ENCODE data around the gene RCC1.
"Not testable (repeated sequence)": the region's sequence is repeated elsewhere in the genome, so short reads cannot be mapped to it uniquely, and the experiment has no call there.

The RCC1 gene

GRCh38 chr1:28538286-28538685 is 32.4 kb downstream of the RCC1 start:
- H3K27ac Mint-ChIP-seq, result peak overlapping the region; percentile 41 to 64
- no peaks in the 10 kb centered on the region for H3K4me1 Mint-ChIP-seq (ENCODE audit: low read depth in 2 of 2)
- H3K4me3 Mint-ChIP-seq, result no peak overlapping the region
- DNase-seq (no peak), ATAC-seq (replicated peaks) (no peak)
- no peaks in the 10 kb centered on the region for H3K27me3 Mint-ChIP-seq
- H3K36me3 Mint-ChIP-seq (ENCODE audit: insufficient read depth), result peaks cover 20% of the 10 kb centered on the region
- H3K9me3 Mint-ChIP-seq, result no peaks in the 10 kb centered on the region

- DNase-seq, result no peak
- Mint-ChIP-seq H3K27ac (no peak overlapping the region), H3K4me3 (no peak overlapping the region), H3K27me3 (no peaks in the 10 kb centered on the region), H3K36me3 (ENCODE audit: insufficient read depth) (peaks cover 12% of the 10 kb centered on the region), H3K4me1 (ENCODE audit: low read depth in 2 of 2) (no peaks in the 10 kb centered on the region), H3K9me3 (no peaks in the 10 kb centered on the region)
- no peak for ATAC-seq (replicated peaks)
Measured at GRCh38 chr1:28540651-28541050, 34.8 kb downstream of the RCC1 start.

GRCh38 chr1:28541414-28542015 is 35.7 kb downstream of the RCC1 start:
- not testable (repeated sequence) for H3K9me3 Mint-ChIP-seq; H3K27me3 Mint-ChIP-seq; H3K4me1 Mint-ChIP-seq (ENCODE audit: low read depth in 2 of 2); ATAC-seq (replicated peaks); DNase-seq; H3K27ac Mint-ChIP-seq; H3K36me3 Mint-ChIP-seq (ENCODE audit: insufficient read depth); H3K4me3 Mint-ChIP-seq

- no peak for ATAC-seq (replicated peaks)
- H3K27me3 Mint-ChIP-seq, result no peaks in the 10 kb centered on the region
- DNase-seq, result no peak
- H3K36me3 Mint-ChIP-seq (ENCODE audit: insufficient read depth), result peaks cover 6% of the 10 kb centered on the region
- H3K4me3 Mint-ChIP-seq, result no peak overlapping the region
- H3K4me1 Mint-ChIP-seq (ENCODE audit: low read depth in 2 of 2), result no peaks in the 10 kb centered on the region
- H3K9me3 Mint-ChIP-seq, result no peaks in the 10 kb centered on the region
- H3K27ac Mint-ChIP-seq, result no peak overlapping the region
Measured at GRCh38 chr1:28545246-28545628, 39.4 kb downstream of the RCC1 start.

- Mint-ChIP-seq H3K9me3 (no peaks in the 10 kb centered on the region), H3K27ac (no peak overlapping the region), H3K36me3 (ENCODE audit: insufficient read depth) (peaks cover 17% of the 10 kb centered on the region), H3K4me1 (ENCODE audit: low read depth in 2 of 2) (peaks cover 4 to 8% of the 10 kb centered on the region in 2 donors), H3K4me3 (no peak overlapping the region), H3K27me3 (no peaks in the 10 kb centered on the region)
- DNase-seq (no peak), ATAC-seq (replicated peaks) (no peak)
Measured at GRCh38 chr1:28548318-28548717, 42.5 kb downstream of the RCC1 start.

GRCh38 chr1:28551381-28551780 is 45.5 kb downstream of the RCC1 start:
- DNase-seq (no peak), ATAC-seq (replicated peaks) (no peak)
- peaks cover 6 to 23% of the 10 kb centered on the region in 2 donors for H3K4me1 Mint-ChIP-seq (ENCODE audit: low read depth in 2 of 2)
- H3K36me3 Mint-ChIP-seq (ENCODE audit: insufficient read depth), result peaks cover 40% of the 10 kb centered on the region
- no peaks in the 10 kb centered on the region for H3K27me3 Mint-ChIP-seq
- no peaks in the 10 kb centered on the region for H3K9me3 Mint-ChIP-seq
- H3K27ac Mint-ChIP-seq, result peak overlapping the region in 1 of 2 donors; percentile 95
- peak overlapping the region in 1 of 2 donors; percentile 96 for H3K4me3 Mint-ChIP-seq

GRCh38 chr1:28552758-28553663 is 47.2 kb downstream of the RCC1 start, which contains the start of gene TRNAU1AP:
Gene TRNAU1AP (plus strand): TSS chr1:28553085. CDS start chr1:28553111, 26 bp downstream.
- H3K27ac Mint-ChIP-seq, result peak within 1 kb of the TSS; percentile 95 to 97
- DNase-seq (peak; percentile 97 to 98 (median 98)), ATAC-seq (replicated peaks) (peak; percentile 94)
- H3K4me1 Mint-ChIP-seq (ENCODE audit: low read depth in 2 of 2), result peaks cover 6 to 23% of the 10 kb centered on the region in 2 donors
- H3K9me3 Mint-ChIP-seq, result no peaks in the 10 kb centered on the region
- no peaks in the 10 kb centered on the region for H3K27me3 Mint-ChIP-seq
- H3K4me3 Mint-ChIP-seq, result peak within 1 kb of the TSS; percentile 91 to 96
- peaks cover 53% of the 10 kb centered on the region for H3K36me3 Mint-ChIP-seq (ENCODE audit: insufficient read depth)

GRCh38 chr1:28560886-28561285 is 55.0 kb downstream of the RCC1 start:
- ATAC-seq (replicated peaks) (no peak), DNase-seq (no peak)
- Mint-ChIP-seq H3K27ac (no peak overlapping the region), H3K27me3 (no peaks in the 10 kb centered on the region), H3K4me3 (no peak overlapping the region), H3K9me3 (no peaks in the 10 kb centered on the region), H3K36me3 (ENCODE audit: insufficient read depth) (peaks cover 98% of the 10 kb centered on the region), H3K4me1 (ENCODE audit: low read depth in 2 of 2) (no peaks in the 10 kb centered on the region)

GRCh38 chr1:28564310-28564709 is 58.5 kb downstream of the RCC1 start:
- no peaks in the 10 kb centered on the region for H3K9me3 Mint-ChIP-seq
- H3K4me1 Mint-ChIP-seq (ENCODE audit: low read depth in 2 of 2), result no peaks in the 10 kb centered on the region
- H3K4me3 Mint-ChIP-seq, result no peak overlapping the region
- peaks cover 96% of the 10 kb centered on the region for H3K36me3 Mint-ChIP-seq (ENCODE audit: insufficient read depth)
- no peak overlapping the region for H3K27ac Mint-ChIP-seq
- ATAC-seq (replicated peaks) (no peak), DNase-seq (no peak)
- H3K27me3 Mint-ChIP-seq, result no peaks in the 10 kb centered on the region

GRCh38 chr1:28565040-28565439 is 59.2 kb downstream of the RCC1 start:
- Mint-ChIP-seq H3K9me3 (no peaks in the 10 kb centered on the region), H3K4me1 (ENCODE audit: low read depth in 2 of 2) (no peaks in the 10 kb centered on the region), H3K36me3 (ENCODE audit: insufficient read depth) (peaks cover 96% of the 10 kb centered on the region), H3K27ac (peak overlapping the region in 1 of 2 donors; percentile 20), H3K27me3 (no peaks in the 10 kb centered on the region), H3K4me3 (no peak overlapping the region)
- ATAC-seq (replicated peaks) (no peak), DNase-seq (no peak)

GRCh38 chr1:28565726-28566125 is 59.9 kb downstream of the RCC1 start:
- DNase-seq, result no peak

GRCh38 chr1:28566931-28567330 is 61.1 kb downstream of the RCC1 start:
- no peak overlapping the region for H3K27ac Mint-ChIP-seq
- DNase-seq (no peak), ATAC-seq (replicated peaks) (no peak)
- peaks cover 90% of the 10 kb centered on the region for H3K36me3 Mint-ChIP-seq (ENCODE audit: insufficient read depth)
- H3K4me1 Mint-ChIP-seq (ENCODE audit: low read depth in 2 of 2), result no peaks in the 10 kb centered on the region
- no peak overlapping the region for H3K4me3 Mint-ChIP-seq
- no peaks in the 10 kb centered on the region for H3K9me3 Mint-ChIP-seq
- H3K27me3 Mint-ChIP-seq, result no peaks in the 10 kb centered on the region

More at GRCh38 chr1:28565726-28566125, 59.9 kb downstream of the RCC1 start:
- no peaks in the 10 kb centered on the region for H3K9me3 Mint-ChIP-seq
- H3K36me3 Mint-ChIP-seq (ENCODE audit: insufficient read depth), result peaks cover 94% of the 10 kb centered on the region
- no peak overlapping the region for H3K27ac Mint-ChIP-seq
- no peaks in the 10 kb centered on the region for H3K27me3 Mint-ChIP-seq
- ATAC-seq (replicated peaks), result no peak
- H3K4me1 Mint-ChIP-seq (ENCODE audit: low read depth in 2 of 2), result no peaks in the 10 kb centered on the region
- no peak overlapping the region for H3K4me3 Mint-ChIP-seq

- Mint-ChIP-seq H3K4me3 (no peak overlapping the region), H3K9me3 (no peaks in the 10 kb centered on the region), H3K4me1 (ENCODE audit: low read depth in 2 of 2) (no peaks in the 10 kb centered on the region), H3K27ac (peak overlapping the region in 1 of 2 donors; percentile 19), H3K36me3 (ENCODE audit: insufficient read depth) (peaks cover 87% of the 10 kb centered on the region), H3K27me3 (no peaks in the 10 kb centered on the region)
- DNase-seq (no peak), ATAC-seq (replicated peaks) (no peak)
Measured at GRCh38 chr1:28571911-28572310, 66.1 kb downstream of the RCC1 start.

GRCh38 chr1:28572891-28573290 is 67.0 kb downstream of the RCC1 start:
- H3K9me3 Mint-ChIP-seq; H3K4me1 Mint-ChIP-seq (ENCODE audit: low read depth in 2 of 2); ATAC-seq (replicated peaks); H3K27ac Mint-ChIP-seq; DNase-seq; H3K27me3 Mint-ChIP-seq; H3K4me3 Mint-ChIP-seq: not testable (repeated sequence)
- peaks cover 87% of the 10 kb centered on the region for H3K36me3 Mint-ChIP-seq (ENCODE audit: insufficient read depth)
